ENCODE data around the gene PEAK1.

DNA sequence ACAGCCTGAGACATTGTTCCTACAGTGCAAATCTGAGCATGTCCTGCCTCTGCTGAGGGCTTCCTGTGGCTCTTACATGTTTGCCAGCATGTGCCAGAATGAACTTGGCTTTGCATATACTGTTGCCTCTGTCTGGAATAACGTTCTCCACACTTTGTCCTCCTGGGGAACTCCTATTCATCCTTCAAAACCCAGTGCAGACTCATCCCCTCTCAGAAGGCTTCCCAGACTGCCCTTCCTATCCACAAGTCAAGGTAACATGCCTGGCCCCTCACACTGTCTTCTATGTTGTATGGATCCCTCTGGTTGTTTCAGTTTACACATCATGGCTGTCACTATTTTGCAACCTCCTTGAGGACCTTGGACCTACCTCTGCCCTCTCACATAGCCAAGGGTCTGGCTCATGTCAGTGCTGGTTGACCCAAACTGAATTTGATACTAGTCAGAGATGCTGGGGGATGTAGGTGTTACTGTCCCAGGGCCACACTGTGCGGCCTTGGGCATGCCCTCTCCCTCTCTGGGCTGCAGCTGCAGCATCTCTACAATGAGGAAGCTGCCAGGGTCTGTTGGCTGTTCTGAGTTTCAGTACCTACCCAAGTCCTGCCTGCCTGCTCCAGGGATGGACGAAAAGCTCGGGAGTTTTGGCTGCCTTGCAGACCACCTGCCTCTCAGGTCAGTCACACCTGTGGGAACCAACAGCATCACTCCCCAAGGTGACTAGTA, 320.0 kb downstream of the PEAK1 start:
- no peak for TF ChIP-seq CTCF (IDR thresholded peaks at IDR 0.05)
- no peak for TF ChIP-seq POLR2A (IDR thresholded peaks at IDR 0.05)
